Rectal smooth muscle tissue (tissue), 1 donor: ENCODE data around the gene ASCL5.
A peak's percentile ranks its signal among the peaks of the same experiment; 100 is the strongest.

Experiments
- H3K27ac ChIP-seq: one replicate; pipeline ENCODE4 v1.7.0; 2013; ENCODE audit warnings: low read depth, low read length, inconsistent platforms
- H3K27me3 ChIP-seq: one replicate; pipeline ENCODE4 v1.7.0; 2013; ENCODE audit warnings: low read length; ENCODE audit not compliant: control insufficient read depth, insufficient read depth
- H3K36me3 ChIP-seq: one replicate; pipeline ENCODE4 v1.7.0; 2013; ENCODE audit warnings: low read length; ENCODE audit not compliant: control insufficient read depth, insufficient read depth
- H3K4me1 ChIP-seq: one replicate; pipeline ENCODE4 v1.7.0; 2013; ENCODE audit warnings: low read length; ENCODE audit not compliant: control insufficient read depth, insufficient read depth
- H3K4me3 ChIP-seq: one replicate; pipeline ENCODE4 v1.7.0; 2013; ENCODE audit warnings: low read length
- H3K9ac ChIP-seq: one replicate; pipeline ENCODE4 v1.7.0; 2013; ENCODE audit warnings: low read length

Gene ASCL5

GRCh38 chr1:201126832-201127754, at the start of gene ASCL5:
ASCL5 (minus strand) TSS chr1:201127184; CDS start chr1:201115372, 11,812 bp downstream.
- Histone ChIP-seq H3K27ac (no peak within 1 kb of the TSS), H3K27me3 (no peaks in the 10 kb centered on the region), H3K4me3 (no peak within 1 kb of the TSS), H3K4me1 (no peaks in the 10 kb centered on the region), H3K9ac (no peak within 1 kb of the TSS), H3K36me3 (no peaks in the 10 kb centered on the region)

- no peak overlapping the region for H3K9ac ChIP-seq
- H3K27me3 ChIP-seq = no peaks in the 10 kb centered on the region
- no peak overlapping the region for H3K27ac ChIP-seq
- H3K36me3 ChIP-seq = no peaks in the 10 kb centered on the region
- H3K4me1 ChIP-seq = peaks cover 4% of the 10 kb centered on the region
- H3K4me3 ChIP-seq = no peak overlapping the region
These were observed 49.0 kb upstream of the ASCL5 start for GRCh38 chr1:201175820-201176500.

DNA sequence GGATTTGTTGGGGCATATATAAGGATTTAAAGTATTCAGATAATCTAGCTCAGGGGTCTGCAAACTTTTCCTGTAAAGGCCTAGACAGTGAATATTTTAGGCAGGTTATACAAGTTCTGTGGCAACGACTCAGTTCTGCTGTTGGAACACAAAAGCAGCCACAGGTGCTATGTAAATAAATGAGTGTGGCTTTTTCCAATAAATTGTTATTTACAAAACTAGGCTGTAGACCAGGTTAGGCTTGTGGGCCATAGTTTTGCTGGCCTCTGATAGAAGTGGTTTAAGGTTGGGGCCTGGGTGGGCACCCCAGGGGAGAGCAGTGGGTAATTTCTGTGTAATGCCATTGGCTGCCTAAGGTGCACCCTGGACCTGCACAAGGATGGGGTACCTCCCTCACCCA, 46.8 kb upstream of the ASCL5 start:
- no peaks in the 10 kb centered on the region for H3K27me3 ChIP-seq
- peaks cover 4% of the 10 kb centered on the region for H3K4me1 ChIP-seq
- no peak overlapping the region for H3K27ac ChIP-seq
- no peak overlapping the region for H3K9ac ChIP-seq
- no peak overlapping the region for H3K4me3 ChIP-seq
- H3K36me3 ChIP-seq = no peaks in the 10 kb centered on the region

DNA sequence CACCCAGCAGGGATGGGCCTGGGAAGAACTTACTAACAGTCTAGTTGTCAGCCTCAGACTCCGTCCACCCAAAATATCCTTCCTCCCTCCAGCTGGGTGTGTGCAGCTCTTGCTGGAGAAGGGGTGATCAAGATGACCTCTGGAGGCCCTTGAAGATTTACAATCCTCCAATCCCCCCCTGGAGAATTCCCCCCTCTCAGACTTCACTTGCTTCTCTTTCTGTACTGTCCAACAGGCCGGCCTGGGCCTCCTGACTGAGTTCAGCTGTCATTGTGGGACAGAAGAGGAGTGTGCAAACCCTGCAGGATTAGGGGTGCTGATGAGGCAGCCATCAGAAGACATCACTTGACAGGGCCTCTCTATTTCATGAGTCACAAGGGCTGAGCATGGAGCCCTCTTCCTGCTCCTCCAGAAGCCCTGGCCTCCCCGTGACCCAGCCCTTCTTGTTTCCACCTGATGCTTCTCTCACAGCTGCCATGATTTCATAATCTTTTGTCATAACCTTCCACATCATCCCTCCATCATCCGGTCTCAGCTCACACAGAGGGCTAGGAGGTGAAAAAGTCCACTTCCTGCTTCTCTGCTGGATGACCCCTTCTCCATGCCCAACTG, 46.1 kb upstream of the ASCL5 start:
- Histone ChIP-seq H3K36me3 (no peaks in the 10 kb centered on the region), H3K27ac (no peak overlapping the region), H3K9ac (no peak overlapping the region), H3K27me3 (no peaks in the 10 kb centered on the region), H3K4me1 (peaks cover 4% of the 10 kb centered on the region), H3K4me3 (no peak overlapping the region)

DNA sequence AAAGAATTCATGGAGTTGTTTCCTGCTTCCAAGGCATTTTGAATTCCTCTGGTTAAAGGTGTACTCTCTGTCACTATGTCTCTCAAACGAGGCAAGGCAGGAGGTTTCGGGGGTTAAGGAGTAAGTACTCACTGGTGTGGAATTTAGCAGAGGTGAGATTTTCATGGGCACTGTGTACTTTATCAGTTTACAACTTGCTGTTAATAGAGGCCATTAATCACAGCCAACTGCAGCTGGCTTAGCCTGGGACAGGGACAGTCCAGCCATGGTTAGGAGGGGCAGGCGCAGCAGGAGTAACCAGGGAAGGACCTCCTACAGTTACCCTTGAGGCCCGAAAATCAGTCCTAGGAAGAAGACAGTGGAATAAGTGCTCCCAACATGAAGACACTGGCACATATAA, 45.3 kb upstream of the ASCL5 start:
- H3K27ac ChIP-seq = no peak overlapping the region
- peaks cover 4% of the 10 kb centered on the region for H3K4me1 ChIP-seq
- H3K4me3 ChIP-seq = no peak overlapping the region
- H3K27me3 ChIP-seq = no peaks in the 10 kb centered on the region
- no peak overlapping the region for H3K9ac ChIP-seq
- H3K36me3 ChIP-seq = no peaks in the 10 kb centered on the region

- peak overlapping the region; percentile 63 for H3K9ac ChIP-seq
- H3K4me1 ChIP-seq = peaks cover 4% of the 10 kb centered on the region
- no peaks in the 10 kb centered on the region for H3K27me3 ChIP-seq
- peak overlapping the region; percentile 66 for H3K4me3 ChIP-seq
- H3K27ac ChIP-seq = peak overlapping the region; percentile 69
- H3K36me3 ChIP-seq = no peaks in the 10 kb centered on the region
These were observed 44.4 kb upstream of the ASCL5 start for GRCh38 chr1:201171063-201172036.

GRCh38 chr1:201170533-201171062, 43.6 kb upstream of the ASCL5 start:
- peak overlapping the region; percentile 69 for H3K27ac ChIP-seq
- H3K4me3 ChIP-seq = peak overlapping the region; percentile 66
- peak overlapping the region; percentile 63 for H3K9ac ChIP-seq
- peaks cover 4% of the 10 kb centered on the region for H3K4me1 ChIP-seq
- H3K27me3 ChIP-seq = no peaks in the 10 kb centered on the region
- no peaks in the 10 kb centered on the region for H3K36me3 ChIP-seq

DNA sequence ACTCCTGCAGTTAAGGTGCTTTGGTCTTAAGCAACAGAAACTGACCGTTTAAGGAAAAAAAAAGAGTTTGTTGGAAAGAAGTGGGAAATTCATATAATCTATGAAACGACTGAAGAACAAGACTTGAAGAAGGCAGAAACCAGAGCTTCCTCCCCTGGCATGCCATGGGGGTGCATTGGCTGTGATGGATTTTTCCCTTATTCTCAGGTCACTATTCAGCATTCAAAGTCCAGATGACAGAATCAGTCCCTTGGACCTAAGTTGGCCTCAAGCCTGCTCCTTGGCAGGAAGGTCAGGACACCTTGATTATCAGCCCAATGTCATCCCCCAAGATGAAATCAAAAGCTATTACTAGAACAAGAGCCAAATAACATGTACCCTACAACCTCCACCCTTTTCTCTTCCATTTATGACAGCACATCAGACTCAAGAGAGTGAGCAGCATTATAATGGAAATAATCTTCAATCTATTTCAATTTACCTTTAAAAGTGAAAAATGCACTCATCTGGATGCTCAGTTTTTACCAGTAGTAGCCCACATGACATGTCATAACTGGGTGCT, 43.1 kb upstream of the ASCL5 start:
- no peak overlapping the region for H3K9ac ChIP-seq
- H3K27me3 ChIP-seq = no peaks in the 10 kb centered on the region
- peak overlapping the region; percentile 14 for H3K4me3 ChIP-seq
- H3K27ac ChIP-seq = peak overlapping the region; percentile 59
- H3K36me3 ChIP-seq = no peaks in the 10 kb centered on the region
- peaks cover 4% of the 10 kb centered on the region for H3K4me1 ChIP-seq

DNA sequence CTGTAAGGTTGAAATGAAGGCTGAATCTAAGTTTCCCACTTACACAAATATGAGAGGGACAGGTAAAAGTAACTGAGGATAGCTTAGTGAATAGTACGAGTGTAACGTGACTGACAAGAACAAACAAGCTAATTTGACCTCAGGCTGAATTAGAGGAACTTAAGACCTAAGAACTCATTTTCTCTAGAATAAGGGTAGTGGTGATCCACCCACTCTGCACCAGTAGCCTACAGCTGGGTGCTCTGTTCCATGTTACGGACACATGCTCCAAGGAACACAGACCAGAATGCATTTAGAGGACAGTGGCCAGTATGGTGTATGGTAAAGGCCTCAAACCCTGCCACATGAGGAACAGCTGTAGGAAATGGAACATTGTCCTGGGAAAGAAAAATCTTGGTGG, 42.2 kb upstream of the ASCL5 start:
- no peaks in the 10 kb centered on the region for H3K27me3 ChIP-seq
- H3K4me3 ChIP-seq = no peak overlapping the region
- no peak overlapping the region for H3K27ac ChIP-seq
- no peaks in the 10 kb centered on the region for H3K36me3 ChIP-seq
- no peak overlapping the region for H3K9ac ChIP-seq
- peaks cover 4% of the 10 kb centered on the region for H3K4me1 ChIP-seq

- Histone ChIP-seq H3K4me1 (peaks cover 4% of the 10 kb centered on the region), H3K4me3 (no peak overlapping the region), H3K9ac (no peak overlapping the region), H3K36me3 (no peaks in the 10 kb centered on the region), H3K27me3 (no peaks in the 10 kb centered on the region), H3K27ac (no peak overlapping the region)
These were observed 40.3 kb upstream of the ASCL5 start for GRCh38 chr1:201167041-201167991.
